ENCODE data around the gene WAPL. TPM values are rescaled to one million over a fixed set of nuclear protein-coding genes. Genes with fewer than 3 reads are reported as not detected.

The WAPL gene
- total and polyA plus RNA-seq, 2 of the 8 experiments (the other 6 are each of a cell fraction or from before 2014, with no cell fraction given), result 12.8 to 48.1 TPM

DNA sequence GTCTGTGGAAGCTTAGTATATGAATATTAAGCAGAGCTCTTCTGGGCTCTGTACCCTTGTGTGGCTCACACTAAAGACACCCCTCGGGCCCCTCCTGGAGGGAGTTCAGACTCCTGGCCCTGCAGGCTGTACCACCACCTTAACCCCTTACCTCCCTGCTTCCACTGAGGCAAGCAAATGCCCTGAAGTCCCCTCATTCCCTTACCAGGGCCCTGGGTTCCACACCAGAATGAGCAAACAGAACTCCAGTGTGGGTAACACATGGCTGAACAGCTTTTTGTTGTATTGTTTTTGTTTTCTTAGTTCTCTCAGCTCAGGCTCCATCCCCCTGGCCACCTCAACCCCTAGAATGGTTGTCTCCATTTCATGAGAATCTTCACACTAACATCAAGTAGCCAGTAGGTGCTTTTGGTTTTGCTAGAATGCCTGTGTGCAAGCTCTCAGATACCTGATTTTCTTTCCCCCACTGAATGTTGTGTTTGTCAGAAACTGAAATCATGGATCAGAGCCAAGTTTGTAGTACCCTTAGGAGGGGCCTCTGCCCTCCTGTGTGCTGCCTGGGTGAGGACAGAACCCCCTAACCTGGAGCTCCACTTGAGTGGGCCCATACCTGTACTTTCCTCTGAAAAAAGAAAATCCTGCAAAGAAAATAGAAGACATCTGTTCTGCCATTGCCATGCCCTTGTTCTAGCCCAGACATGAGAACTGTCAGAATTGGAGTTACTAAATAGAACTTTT lies 2.8 kb upstream of the WAPL start (continued):
- TF ChIP-seq, protein P1, sequence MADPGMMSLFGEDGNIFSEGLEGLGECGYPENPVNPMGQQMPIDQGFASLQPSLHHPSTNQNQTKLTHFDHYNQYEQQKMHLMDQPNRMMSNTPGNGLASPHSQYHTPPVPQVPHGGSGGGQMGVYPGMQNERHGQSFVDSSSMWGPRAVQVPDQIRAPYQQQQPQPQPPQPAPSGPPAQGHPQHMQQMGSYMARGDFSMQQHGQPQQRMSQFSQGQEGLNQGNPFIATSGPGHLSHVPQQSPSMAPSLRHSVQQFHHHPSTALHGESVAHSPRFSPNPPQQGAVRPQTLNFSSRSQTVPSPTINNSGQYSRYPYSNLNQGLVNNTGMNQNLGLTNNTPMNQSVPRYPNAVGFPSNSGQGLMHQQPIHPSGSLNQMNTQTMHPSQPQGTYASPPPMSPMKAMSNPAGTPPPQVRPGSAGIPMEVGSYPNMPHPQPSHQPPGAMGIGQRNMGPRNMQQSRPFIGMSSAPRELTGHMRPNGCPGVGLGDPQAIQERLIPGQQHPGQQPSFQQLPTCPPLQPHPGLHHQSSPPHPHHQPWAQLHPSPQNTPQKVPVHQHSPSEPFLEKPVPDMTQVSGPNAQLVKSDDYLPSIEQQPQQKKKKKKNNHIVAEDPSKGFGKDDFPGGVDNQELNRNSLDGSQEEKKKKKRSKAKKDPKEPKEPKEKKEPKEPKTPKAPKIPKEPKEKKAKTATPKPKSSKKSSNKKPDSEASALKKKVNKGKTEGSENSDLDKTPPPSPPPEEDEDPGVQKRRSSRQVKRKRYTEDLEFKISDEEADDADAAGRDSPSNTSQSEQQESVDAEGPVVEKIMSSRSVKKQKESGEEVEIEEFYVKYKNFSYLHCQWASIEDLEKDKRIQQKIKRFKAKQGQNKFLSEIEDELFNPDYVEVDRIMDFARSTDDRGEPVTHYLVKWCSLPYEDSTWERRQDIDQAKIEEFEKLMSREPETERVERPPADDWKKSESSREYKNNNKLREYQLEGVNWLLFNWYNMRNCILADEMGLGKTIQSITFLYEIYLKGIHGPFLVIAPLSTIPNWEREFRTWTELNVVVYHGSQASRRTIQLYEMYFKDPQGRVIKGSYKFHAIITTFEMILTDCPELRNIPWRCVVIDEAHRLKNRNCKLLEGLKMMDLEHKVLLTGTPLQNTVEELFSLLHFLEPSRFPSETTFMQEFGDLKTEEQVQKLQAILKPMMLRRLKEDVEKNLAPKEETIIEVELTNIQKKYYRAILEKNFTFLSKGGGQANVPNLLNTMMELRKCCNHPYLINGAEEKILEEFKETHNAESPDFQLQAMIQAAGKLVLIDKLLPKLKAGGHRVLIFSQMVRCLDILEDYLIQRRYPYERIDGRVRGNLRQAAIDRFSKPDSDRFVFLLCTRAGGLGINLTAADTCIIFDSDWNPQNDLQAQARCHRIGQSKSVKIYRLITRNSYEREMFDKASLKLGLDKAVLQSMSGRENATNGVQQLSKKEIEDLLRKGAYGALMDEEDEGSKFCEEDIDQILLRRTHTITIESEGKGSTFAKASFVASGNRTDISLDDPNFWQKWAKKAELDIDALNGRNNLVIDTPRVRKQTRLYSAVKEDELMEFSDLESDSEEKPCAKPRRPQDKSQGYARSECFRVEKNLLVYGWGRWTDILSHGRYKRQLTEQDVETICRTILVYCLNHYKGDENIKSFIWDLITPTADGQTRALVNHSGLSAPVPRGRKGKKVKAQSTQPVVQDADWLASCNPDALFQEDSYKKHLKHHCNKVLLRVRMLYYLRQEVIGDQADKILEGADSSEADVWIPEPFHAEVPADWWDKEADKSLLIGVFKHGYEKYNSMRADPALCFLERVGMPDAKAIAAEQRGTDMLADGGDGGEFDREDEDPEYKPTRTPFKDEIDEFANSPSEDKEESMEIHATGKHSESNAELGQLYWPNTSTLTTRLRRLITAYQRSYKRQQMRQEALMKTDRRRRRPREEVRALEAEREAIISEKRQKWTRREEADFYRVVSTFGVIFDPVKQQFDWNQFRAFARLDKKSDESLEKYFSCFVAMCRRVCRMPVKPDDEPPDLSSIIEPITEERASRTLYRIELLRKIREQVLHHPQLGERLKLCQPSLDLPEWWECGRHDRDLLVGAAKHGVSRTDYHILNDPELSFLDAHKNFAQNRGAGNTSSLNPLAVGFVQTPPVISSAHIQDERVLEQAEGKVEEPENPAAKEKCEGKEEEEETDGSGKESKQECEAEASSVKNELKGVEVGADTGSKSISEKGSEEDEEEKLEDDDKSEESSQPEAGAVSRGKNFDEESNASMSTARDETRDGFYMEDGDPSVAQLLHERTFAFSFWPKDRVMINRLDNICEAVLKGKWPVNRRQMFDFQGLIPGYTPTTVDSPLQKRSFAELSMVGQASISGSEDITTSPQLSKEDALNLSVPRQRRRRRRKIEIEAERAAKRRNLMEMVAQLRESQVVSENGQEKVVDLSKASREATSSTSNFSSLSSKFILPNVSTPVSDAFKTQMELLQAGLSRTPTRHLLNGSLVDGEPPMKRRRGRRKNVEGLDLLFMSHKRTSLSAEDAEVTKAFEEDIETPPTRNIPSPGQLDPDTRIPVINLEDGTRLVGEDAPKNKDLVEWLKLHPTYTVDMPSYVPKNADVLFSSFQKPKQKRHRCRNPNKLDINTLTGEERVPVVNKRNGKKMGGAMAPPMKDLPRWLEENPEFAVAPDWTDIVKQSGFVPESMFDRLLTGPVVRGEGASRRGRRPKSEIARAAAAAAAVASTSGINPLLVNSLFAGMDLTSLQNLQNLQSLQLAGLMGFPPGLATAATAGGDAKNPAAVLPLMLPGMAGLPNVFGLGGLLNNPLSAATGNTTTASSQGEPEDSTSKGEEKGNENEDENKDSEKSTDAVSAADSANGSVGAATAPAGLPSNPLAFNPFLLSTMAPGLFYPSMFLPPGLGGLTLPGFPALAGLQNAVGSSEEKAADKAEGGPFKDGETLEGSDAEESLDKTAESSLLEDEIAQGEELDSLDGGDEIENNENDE (IDR thresholded peaks at IDR 0.05; ENCODE audit: insufficient replicate concordance, low read length), result no peak
- TF ChIP-seq, protein P2, sequence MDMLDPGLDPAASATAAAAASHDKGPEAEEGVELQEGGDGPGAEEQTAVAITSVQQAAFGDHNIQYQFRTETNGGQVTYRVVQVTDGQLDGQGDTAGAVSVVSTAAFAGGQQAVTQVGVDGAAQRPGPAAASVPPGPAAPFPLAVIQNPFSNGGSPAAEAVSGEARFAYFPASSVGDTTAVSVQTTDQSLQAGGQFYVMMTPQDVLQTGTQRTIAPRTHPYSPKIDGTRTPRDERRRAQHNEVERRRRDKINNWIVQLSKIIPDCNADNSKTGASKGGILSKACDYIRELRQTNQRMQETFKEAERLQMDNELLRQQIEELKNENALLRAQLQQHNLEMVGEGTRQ (IDR thresholded peaks at IDR 0.05; ENCODE audit: low read length), result no peak
- TF ChIP-seq EGR1 (IDR thresholded peaks at IDR 0.05; ENCODE audit: borderline replicate concordance, low read depth, low read length) (no peak), SP4 (IDR thresholded peaks at IDR 0.05; ENCODE audit: low read length) (no peak), CBX8 (IDR thresholded peaks at IDR 0.05; ENCODE audit: borderline replicate concordance, low read depth, low read length) (no peak), RBBP5 (IDR thresholded peaks at IDR 0.05; ENCODE audit: borderline replicate concordance, low read depth, low read length) (no peak), HDAC2 (IDR thresholded peaks at IDR 0.05; ENCODE audit: borderline replicate concordance in 1 of 2, low read depth in 2 of 2, low read length in 2 of 2) (no peak), YY1 (IDR thresholded peaks at IDR 0.05; ENCODE audit: low read depth, low read length) (no peak), CREB1 (IDR thresholded peaks at IDR 0.05) (no peak), MAFK (IDR thresholded peaks at IDR 0.05; ENCODE audit: low read depth, low read length) (no peak)

Data from H1 (cell line).